SK-N-MC (cell line): Measurements from ENCODE around the gene LY86.

Source experiments
- EZH2 ChIP-seq: fragments of 200-600 bp; sonication (generic); IDR thresholded peaks from one replicate; pipeline ENCODE4 v1.6.1; 2017; ENCODE audit warnings: antibody characterized with exemption
- POLR2AphosphoS5 ChIP-seq: IDR thresholded peaks from 2 replicates; pipeline ENCODE4 v1.6.1; 2012; ENCODE audit warnings: mild to moderate bottlenecking, low read depth, low read length, borderline replicate concordance

- TF ChIP-seq POLR2AphosphoS5 = no peak
- TF ChIP-seq EZH2 = no peak
Observed at GRCh38 chr6:6614983-6615349, 26.4 kb downstream of the LY86 start.
